GM18520 (cell line): ENCODE measurements around the gene ING1.
"Not testable (repeated sequence)": the region's sequence is repeated elsewhere in the genome, so short reads cannot be mapped to it uniquely, and the experiment has no call there.

Experiments
- ATAC-seq: cut with Tn5 transposase; IDR thresholded peaks from one replicate; pipeline ENCODE4 v1.9.1; 2021; ENCODE audit not compliant: unreplicated experiment

The ING1 gene, protein sequence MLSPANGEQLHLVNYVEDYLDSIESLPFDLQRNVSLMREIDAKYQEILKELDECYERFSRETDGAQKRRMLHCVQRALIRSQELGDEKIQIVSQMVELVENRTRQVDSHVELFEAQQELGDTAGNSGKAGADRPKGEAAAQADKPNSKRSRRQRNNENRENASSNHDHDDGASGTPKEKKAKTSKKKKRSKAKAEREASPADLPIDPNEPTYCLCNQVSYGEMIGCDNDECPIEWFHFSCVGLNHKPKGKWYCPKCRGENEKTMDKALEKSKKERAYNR

DNA sequence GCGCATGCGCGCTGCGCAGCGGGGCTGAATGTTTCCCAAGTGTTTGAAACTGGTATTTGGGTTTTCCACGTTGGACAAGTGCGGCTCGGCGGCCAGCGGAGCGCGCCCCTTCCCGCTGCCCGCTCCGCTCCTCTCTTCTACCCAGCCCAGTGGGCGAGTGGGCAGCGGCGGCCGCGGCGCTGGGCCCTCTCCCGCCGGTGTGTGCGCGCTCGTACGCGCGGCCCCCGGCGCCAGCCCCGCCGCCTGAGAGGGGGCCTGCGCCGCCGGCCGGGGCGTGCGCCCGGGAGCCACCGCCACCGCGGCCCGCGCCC is at the start of gene ING1:
ING1 (plus strand) TSS at position 59 of the 311 bp plus-strand sequence. CDS start 450 bp downstream, outside the sequence.
- ATAC-seq = no peak

DNA sequence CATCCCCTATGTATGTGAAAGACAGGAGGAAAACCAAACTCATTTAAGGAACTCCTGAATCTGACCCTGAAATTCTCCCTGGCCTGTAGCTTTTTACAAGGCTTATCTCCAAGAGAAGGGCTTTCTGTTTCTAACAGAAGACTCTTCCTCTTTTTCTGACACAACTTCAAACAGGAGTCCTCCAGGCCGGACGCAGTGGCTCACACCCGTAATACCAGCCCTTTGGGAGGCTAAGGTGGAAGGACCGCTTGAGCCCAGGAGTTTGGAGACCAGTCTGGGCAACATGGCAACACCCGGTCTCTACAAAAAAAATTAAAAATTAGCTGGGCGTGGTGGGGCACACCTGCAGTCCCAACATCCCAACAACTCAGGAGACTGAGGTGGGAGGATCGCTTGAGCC is 49.5 kb upstream of the ING1 start:
- ATAC-seq = no peak

GRCh38 chr13:110664673-110665072 is 48.8 kb upstream of the ING1 start:
- no peak for ATAC-seq

DNA sequence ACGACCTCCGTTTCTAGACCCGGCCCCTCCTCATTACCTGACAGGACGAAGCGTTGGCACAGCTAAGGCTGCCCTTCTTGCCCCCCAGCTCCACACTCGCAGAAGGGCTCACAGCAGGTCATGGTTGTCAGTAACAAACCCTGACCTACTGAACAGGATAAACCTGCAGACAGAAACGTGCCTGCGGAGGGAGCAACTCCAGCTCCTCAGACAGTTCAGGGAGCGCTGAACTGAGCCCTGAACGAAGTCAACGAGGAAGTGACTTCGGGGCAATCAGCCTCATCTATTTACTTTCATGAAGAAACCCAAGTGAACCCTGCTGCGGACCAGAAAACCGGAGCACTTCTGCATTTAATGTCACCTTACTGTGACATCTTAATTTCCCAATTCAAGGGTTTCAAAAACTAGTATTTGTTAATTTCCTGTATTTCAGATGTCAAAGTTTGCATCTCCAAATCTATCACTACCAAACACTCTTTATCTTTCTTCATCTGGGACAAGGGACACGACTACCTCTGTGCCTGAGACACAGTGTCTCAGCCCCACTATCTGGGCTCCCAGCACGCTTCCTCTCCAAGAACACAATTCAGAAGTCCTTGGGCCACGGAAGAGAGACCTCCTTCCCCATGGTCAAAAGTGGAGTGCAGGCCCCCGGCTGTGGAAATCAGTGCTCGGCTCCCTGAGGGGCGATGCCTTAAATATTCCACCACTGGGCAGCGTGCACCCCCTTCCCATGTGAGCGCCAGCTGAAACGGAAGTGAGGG is 47.8 kb upstream of the ING1 start:
- no peak for ATAC-seq

- no peak for ATAC-seq
Observed at GRCh38 chr13:110666255-110666533, 47.3 kb upstream of the ING1 start.

GRCh38 chr13:110669036-110669435 is 44.5 kb upstream of the ING1 start:
- no peak for ATAC-seq

GRCh38 chr13:110669814-110670213 is 43.7 kb upstream of the ING1 start:
- ATAC-seq = not testable (repeated sequence)

DNA sequence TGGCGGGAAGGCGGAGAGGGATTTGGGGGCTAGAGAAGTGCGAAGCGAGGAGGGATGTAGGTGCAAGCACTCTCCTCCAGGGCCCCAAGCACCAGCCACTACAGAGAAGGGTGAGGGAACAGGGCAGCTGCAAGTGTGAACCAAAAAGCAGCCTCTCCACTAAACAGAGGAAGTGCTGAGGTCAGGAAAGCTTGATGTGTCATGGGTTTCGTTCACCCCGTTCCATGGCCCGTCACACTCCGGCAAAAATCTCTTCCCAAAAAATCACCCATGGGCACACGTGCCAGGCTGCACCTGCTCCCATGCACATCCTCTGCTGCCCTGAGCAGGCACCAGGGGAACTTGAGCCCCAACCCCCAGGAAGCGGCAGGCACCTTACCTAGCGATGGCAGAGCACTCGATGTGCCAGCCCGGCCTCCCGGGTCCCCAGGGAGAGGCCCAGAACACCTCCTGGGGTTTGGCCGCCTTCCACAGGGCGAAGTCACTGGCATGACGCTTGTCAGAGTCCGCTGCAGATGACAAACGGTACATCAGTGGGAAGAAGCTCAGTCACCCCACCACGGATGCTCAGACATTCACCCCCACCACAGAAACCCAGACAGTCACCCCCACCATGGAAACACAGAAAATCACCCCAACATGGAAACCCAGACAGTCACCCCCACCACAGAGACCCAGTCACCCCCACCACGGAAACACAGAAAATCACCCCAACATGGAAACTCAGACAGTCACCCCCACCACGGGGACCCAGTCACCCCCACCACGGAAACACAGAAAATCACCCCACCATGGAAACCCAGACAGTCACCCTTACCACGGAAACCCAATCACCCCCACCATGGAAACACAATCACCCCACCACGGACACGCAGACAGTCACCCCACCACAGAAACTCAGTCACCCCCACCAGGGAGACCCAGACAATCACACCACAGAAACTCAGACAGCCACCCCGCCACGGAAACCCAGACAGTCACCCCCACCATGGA is 36.6 kb upstream of the ING1 start:
- peak; percentile 68 for ATAC-seq

DNA sequence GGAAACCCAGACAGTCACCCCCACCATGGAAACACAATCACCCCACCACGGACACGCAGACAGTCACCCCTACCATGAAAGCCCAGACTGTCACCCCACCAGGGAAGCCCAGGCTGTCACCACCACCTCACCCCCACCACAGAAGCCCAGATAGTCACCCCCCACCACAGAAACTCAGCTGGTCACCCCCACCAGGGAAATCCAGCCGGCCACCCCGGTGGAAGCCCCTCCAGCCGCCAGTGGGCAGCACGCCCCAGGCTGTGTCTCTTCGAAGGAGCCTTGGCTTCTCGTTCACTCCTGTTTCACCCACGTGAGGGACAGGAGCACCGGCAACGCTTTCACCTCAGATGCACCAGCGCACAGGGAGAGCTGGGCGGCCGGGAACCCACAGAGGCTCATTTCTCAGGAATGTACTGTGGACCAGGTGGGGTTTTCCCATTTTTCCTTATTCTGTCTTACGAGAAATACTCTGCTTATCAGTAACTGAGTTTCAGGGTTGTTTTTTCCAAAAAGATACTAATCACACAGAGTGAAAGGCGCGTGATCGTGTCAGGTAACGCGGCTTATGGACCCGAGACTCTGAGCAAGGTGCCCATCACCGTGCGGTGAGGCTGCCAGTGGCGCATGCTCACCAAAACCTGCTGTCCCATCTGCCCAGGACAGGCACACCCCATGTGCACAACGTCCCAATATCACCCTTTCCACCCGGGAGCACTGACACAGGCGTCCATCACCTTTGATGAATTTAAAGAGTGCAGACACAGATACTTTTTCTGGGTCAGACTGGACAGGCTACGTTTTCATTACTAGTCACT is 35.6 kb upstream of the ING1 start:
- ATAC-seq = no peak

DNA sequence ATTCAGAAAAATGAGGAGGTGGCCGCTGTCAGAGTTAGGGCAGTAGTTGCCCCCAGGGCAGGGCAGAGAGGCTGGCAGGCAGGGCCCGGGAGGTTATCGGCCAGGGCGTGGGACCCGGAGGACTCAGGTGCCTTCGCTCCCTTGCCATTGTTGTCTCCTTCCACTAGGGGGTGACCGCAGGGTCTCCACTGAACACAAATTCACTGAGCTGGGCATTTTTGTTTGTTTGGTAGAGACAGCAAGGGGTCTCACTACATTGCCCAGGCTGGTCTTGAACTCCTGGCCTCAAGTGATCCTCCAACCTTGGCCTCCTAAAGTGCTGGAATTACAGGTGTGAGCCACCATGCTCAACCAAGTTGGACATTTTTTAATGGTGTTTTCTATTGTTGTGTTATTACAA is 32.6 kb upstream of the ING1 start:
- ATAC-seq = no peak

DNA sequence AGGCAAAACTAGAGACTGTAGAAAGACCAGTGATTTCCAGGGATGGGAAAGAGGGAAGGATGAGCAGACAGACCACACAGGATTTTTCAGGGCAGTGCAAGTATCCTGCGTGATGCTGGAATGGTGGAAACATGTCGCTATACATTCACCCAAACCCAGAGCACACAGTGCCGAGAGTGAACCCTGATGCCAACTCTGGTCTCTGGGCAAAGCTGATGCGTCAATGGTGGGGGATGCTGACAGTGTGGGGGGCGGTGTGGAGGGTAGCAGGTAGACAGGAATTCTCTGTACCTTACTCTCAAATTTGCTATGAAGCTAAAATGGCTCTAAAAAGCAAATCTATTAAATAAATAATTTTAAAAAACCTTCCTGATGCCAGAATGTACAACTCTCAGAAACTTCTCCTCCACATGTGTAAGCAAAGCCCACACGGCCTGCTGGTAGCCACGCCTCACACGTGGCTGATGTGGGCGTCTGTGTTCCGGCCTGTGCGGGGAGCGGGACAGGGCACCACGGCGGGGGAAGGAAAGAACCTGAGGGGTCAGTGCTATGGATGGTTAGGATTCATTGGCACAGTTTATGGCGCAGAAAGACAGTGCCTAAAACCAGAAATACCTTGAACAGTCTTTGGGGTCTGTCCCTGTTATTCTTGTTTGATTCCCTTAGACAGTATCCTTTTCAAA is 31.5 kb upstream of the ING1 start:
- ATAC-seq = no peak

DNA sequence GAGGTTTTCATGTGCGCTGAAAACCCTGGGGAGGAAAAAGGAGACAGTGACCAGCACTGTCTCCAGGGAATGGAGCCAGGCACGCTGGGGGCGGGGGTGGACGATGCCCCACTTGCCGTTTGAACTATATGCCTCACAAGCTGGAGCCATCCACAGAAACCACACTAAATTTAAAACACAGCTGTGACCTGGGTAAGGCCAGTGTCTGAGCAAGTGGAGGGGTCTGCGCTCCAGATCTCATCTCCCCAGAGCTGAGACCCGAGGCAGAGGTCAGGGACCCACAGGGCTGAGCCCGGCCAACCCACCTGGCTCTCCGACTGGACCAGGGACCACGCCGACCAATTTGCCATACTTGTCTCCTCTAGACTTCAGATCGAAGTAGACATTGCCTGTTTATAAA is 30.8 kb upstream of the ING1 start:
- no peak for ATAC-seq

DNA sequence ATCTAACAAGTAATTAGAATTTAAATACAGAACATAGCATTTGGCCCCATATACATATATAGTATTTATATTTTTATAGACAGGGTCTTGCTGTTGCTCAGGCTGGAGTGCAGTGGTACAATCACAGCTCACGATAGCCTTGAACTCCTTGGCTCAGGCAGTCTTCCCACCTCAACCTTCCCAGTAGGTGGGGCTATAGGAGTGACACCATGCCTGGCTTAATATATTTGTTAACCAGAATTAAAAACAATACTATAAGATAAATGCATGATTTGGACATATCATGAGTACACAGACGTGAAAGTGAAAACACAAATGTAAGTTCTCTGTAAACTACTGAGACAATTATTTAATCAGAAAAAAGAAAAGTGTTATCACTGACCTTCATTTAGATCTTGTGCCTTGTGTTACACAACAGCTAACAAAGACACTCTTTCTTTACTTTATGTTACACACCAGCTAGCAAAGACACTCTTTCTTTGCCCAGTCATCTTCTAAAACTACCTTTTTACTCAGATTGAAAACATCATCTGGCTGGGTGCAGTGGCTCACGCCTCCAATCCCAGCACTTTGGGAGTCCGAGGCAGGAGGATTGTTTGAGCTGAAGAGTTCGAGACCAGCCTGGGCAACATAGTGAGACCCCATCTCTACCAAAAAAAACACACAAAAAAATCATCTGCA is 30.2 kb upstream of the ING1 start:
- ATAC-seq = no peak

DNA sequence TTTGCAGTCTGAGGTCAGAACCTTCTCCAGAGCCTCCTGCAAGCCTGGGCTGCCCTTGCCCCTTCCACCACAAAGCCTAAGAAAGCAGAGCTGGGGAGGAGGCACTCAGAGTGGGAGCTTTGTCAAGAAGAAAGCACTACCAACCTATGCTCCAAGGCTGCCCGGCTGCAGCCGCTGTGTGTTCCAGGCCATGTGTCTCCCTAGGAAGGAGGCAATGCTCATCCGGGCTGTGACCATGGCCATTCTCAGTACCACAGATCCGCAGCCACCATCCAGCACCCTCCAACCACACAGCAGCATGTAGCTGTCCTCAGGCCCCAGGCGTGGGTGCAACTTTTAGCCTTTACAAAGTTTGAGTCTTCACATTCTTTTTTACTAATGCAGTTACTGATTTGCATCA is 29.6 kb upstream of the ING1 start:
- ATAC-seq = no peak

DNA sequence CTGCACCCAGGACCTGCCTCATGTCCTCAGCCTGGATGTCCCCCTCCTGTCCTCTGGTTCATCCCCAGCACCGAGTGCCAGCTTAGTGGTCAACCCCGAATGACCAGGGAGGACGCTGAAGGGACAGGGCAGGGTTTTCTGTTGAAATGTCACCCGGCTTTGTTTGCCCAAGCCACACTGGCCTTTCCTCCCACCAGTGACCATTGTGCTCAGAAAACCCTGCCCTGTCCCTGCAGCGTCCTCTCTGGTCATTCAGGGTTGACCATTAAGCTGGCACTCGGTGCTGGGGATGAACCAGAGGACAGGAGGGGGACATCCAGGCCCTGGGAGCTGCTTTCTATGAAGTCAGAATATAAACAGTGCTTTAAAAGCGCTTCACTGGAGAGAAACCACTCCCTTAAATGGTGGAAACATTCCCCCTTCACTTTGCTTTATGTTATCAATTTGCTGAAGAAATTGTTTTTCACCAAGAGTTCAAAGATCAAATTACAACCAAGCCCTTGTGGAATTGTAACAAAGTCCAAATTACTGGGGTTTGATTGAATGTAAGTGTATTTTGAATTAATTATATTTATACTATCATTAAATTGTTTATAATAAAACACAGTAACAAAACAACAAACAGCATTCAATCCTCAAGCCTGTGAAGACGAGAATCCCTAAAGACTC is 29.0 kb upstream of the ING1 start:
- ATAC-seq = no peak

- ATAC-seq = no peak
Observed at GRCh38 chr13:110685305-110686020, 28.0 kb upstream of the ING1 start.

DNA sequence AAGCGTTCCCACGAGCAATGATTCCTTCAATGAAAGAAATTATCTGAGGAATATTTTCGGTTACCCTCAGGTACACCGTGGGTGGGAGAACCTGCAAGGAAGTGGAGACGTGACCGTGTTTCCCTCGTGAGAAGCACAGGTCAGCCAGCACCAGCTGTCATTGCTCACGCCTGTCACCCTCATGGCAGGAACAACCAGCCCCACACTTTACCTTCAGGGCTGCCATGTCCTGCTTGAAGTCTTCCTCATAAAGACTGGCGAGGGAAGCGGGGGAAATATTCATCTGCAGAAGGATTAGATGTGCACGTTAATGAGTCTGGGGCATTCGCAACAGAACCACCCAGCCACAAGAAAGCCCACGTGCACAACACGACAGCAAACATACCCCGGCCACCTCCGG is 25.8 kb upstream of the ING1 start:
- ATAC-seq = no peak

DNA sequence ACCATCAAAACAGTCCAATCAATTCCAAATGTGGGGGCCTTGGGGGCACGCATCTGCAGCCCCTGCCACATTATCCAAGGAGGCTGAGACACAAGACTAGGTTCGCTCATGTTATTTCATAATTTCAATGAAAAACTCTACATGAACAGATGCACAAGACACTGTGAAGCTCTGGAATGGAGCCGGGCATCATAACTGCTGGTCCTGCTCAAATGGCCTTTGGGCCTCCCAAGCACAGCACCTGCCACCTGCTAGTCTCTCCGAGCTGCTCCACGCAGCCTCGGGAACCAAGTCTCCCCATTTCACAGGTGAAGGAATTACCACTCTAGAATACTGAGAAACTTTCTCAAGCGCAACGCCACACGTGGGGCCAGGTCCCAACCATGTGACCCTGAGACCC is 24.5 kb upstream of the ING1 start:
- no peak for ATAC-seq

DNA sequence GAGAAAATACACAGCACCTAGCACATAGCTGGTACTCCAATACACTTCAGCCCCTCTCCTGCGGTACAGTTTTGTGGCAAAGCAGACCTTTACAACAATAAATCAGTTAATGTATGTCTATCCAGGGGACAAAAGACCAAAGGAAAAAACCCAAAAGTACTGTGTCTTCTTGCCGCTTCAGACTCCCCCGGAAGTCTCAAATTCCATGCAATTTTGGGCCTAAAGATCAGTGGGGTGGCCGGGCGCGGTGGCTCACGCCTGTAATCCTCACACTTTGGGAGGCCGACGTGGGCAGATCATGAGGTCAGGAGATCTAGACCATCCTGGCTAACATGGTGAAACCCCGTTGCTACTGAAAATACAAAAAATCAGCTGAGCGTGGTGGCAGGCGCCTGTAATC is 23.8 kb upstream of the ING1 start:
- ATAC-seq = no peak
